Measurements from ENCODE around the gene RDH5. TPM values are rescaled to one million over a fixed set of nuclear protein-coding genes. Genes with fewer than 3 reads are reported as not detected.
A peak's percentile ranks its signal among the peaks of the same experiment; 100 is the strongest.

The RDH5 gene
- total RNA-seq, 1 experiment from 2014 or later, result 5.8 TPM

DNA sequence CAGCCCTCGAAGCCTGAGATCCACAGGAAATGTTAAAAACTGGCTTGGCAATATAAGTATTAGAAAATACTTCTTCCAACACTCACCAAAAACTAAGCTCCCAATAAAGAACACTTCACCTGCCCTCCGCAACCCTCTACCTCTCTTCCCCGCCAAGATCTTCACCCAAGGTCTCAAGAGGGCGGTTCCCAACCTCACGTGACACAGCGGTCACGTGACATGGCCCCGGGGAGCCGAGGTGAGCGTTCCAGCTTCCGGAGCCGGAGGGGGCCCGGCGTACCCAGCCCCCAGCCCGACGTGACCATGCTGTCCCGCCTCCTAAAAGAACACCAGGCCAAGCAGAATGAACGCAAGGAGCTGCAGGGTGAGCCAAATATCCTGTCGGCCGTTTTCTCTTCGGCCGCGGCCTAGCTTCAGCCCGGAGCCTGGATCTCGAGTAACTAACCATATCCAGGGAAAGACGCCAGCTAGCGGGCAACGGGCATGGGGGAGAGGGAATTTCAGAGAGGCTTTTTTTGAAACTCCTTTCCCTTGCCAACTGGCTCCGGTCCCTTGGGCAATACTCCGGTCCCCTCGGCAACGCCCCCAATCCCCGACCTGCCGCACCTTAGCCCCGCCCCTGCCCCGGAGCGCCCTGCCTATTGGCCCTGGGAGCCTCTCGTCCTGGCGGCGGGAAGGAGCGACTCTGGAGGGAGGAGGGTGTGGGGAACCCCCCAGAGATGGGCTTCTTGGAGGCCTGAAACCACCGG, 4.2 kb upstream of the RDH5 start, which contains the start of gene BLOC1S1 (continued):
- TF ChIP-seq ATF2 (CRISPR knock-in tag; IDR thresholded peaks at IDR 0.05; ENCODE audit: borderline replicate concordance, low read depth) (no peak), NR2C2 (CRISPR knock-in tag; IDR thresholded peaks at IDR 0.05) (no peak), NFE2L1 (CRISPR knock-in tag; IDR thresholded peaks at IDR 0.05) (no peak), TP53 (CRISPR knock-in tag; IDR thresholded peaks at IDR 0.05) (no peak), NR3C1 (CRISPR knock-in tag; conservative IDR thresholded peaks at IDR 0.05; ENCODE audit: low read depth) (no peak), ATF1 (CRISPR knock-in tag; IDR thresholded peaks at IDR 0.05) (0 out of 2 replicates have a peak, but pooled peaks have one; percentile 34), EMX1 (CRISPR knock-in tag; IDR thresholded peaks at IDR 0.05) (no peak), NFATC4 (CRISPR knock-in tag; IDR thresholded peaks at IDR 0.05) (no peak), ZNF263 (CRISPR knock-in tag; IDR thresholded peaks at IDR 0.05; ENCODE audit: low read depth) (no peak), KAT7 (CRISPR knock-in tag; IDR thresholded peaks at IDR 0.05; ENCODE audit: borderline replicate concordance) (peak; percentile 93; the same call in 1 of the 2 replicates), ZNF396 (CRISPR knock-in tag; IDR thresholded peaks at IDR 0.05; ENCODE audit: borderline replicate concordance) (no peak), USF2 (CRISPR knock-in tag; IDR thresholded peaks at IDR 0.05) (peak; percentile 100), RELA (CRISPR knock-in tag; IDR thresholded peaks at IDR 0.05; ENCODE audit: borderline replicate concordance) (no peak), CTCF (IDR thresholded peaks at IDR 0.05) (no peak), SOX15 (CRISPR knock-in tag; IDR thresholded peaks at IDR 0.05) (no peak), STAT6 (CRISPR knock-in tag; conservative IDR thresholded peaks at IDR 0.05; ENCODE audit: low read depth) (no peak), SP1 (CRISPR knock-in tag; conservative IDR thresholded peaks at IDR 0.05) (peak; percentile 96), SMAD3 (CRISPR knock-in tag; IDR thresholded peaks at IDR 0.05; ENCODE audit: borderline replicate concordance) (0 out of 2 replicates have a peak, but pooled peaks have one; percentile 28), MYBL2 (CRISPR knock-in tag; IDR thresholded peaks at IDR 0.05) (peak; percentile 64; the same call in 1 of the 2 replicates), AFF4 (CRISPR knock-in tag; IDR thresholded peaks at IDR 0.05; ENCODE audit: borderline replicate concordance) (no peak), PREB (CRISPR knock-in tag; IDR thresholded peaks at IDR 0.05; ENCODE audit: borderline replicate concordance) (no peak), FOXP1 (CRISPR knock-in tag; IDR thresholded peaks at IDR 0.05; ENCODE audit: borderline replicate concordance) (peak; percentile 57), GABPB1 (CRISPR knock-in tag; IDR thresholded peaks at IDR 0.05) (peak; percentile 22; the same call in 1 of the 2 replicates)
- TF ChIP-seq, protein P1, sequence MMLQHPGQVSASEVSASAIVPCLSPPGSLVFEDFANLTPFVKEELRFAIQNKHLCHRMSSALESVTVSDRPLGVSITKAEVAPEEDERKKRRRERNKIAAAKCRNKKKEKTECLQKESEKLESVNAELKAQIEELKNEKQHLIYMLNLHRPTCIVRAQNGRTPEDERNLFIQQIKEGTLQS (CRISPR knock-in tag; conservative IDR thresholded peaks at IDR 0.05), result no peak
- TF ChIP-seq, protein P2, sequence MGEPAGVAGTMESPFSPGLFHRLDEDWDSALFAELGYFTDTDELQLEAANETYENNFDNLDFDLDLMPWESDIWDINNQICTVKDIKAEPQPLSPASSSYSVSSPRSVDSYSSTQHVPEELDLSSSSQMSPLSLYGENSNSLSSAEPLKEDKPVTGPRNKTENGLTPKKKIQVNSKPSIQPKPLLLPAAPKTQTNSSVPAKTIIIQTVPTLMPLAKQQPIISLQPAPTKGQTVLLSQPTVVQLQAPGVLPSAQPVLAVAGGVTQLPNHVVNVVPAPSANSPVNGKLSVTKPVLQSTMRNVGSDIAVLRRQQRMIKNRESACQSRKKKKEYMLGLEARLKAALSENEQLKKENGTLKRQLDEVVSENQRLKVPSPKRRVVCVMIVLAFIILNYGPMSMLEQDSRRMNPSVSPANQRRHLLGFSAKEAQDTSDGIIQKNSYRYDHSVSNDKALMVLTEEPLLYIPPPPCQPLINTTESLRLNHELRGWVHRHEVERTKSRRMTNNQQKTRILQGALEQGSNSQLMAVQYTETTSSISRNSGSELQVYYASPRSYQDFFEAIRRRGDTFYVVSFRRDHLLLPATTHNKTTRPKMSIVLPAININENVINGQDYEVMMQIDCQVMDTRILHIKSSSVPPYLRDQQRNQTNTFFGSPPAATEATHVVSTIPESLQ (CRISPR knock-in tag; IDR thresholded peaks at IDR 0.05), result no peak

Measured in WTC11 (cell line).